Prostate gland (tissue), 2 donors: ENCODE data around the gene ERC2. TPM values are rescaled to one million over a fixed set of nuclear protein-coding genes. Genes with fewer than 3 reads are reported as not detected.

ENCODE experiments used
- DNase-seq: peaks from one replicate; pipeline ENCODE4 v3.0.0-alpha.2; 2019; ENCODE audit warnings: low spot score
- H3K27ac ChIP-seq, 2 donors: fragments of 200-600 bp; sonication (generic); 2 replicates each; pipeline ENCODE4 v1.5.1; 2017 to 2019
- H3K27me3 ChIP-seq: fragments of 200-600 bp; sonication (generic); replicated peaks from 2 replicates; pipeline ENCODE4 v1.5.1; 2019; ENCODE audit not compliant: insufficient read depth
- H3K36me3 ChIP-seq, 2 donors: fragments of 200-600 bp; sonication (generic); 1 replicate in 1 of 2; 2 replicates in 1 of 2; pipeline versions ENCODE4 v1.5.1 to v1.8.1; 2017 to 2019
- H3K4me1 ChIP-seq: fragments of 200-600 bp; sonication (generic); replicated peaks from 2 replicates; pipeline ENCODE4 v1.5.1; 2019
- H3K4me3 ChIP-seq, 2 donors: fragments of 200-600 bp; sonication (generic); 2 replicates each; pipeline ENCODE4 v1.5.1; 2017 to 2019
- H3K9me3 ChIP-seq: fragments of 200-600 bp; sonication (generic); 2 replicates; pipeline ENCODE4 v1.5.1; 2017
- POLR2A ChIP-seq: fragments of 450-650 bp; IDR thresholded peaks from one replicate; pipeline ENCODE4 v1.6.1; 2016; ENCODE audit warnings: antibody characterized with exemption, mild to moderate bottlenecking
- POLR2AphosphoS5 ChIP-seq: sonication (generic); formaldehyde crosslinking; IDR thresholded peaks from one replicate; pipeline ENCODE4 v1.6.1; 2017; ENCODE audit warnings: antibody characterized with exemption
- WGBS: methylation state at CpG from one replicate; pipeline ENCODE4 v1.1.5; 2018; 5-methylcytosine and 5-hydroxymethylcytosine counted together
- intact Hi-C: fragments of 100-400 bp; cut with DNase I; formaldehyde crosslinking; loops from one replicate; pipeline ENCODE4 v1.14.2; 2022
- total RNA-seq, 2 donors: library from RNA; depleted of rRNA; stranded (reverse); fragments of >200 nt; gene quantifications; one replicate each; pipeline ENCODE4 v1.1.0, GENCODE V29; 2016
- TF ChIP-seq, protein P1 (sequence below), 4 experiments: fragments of 200-600 bp in 2 of 4; fragments of 450-650 bp in 2 of 4; sonication (generic) in 2 of 4; IDR thresholded peaks; 1 replicate in 3 of 4; 2 replicates in 1 of 4; pipeline ENCODE4 v1.5.1; 2016 to 2019; ENCODE audit warnings: antibody characterized with exemption in 4 of 4, mild to moderate bottlenecking in 2 of 4, moderate library complexity in 2 of 4

The ERC2 gene
- total RNA-seq, 2 donors from 2014 or later: 1.0 to 2.7 TPM

DNA sequence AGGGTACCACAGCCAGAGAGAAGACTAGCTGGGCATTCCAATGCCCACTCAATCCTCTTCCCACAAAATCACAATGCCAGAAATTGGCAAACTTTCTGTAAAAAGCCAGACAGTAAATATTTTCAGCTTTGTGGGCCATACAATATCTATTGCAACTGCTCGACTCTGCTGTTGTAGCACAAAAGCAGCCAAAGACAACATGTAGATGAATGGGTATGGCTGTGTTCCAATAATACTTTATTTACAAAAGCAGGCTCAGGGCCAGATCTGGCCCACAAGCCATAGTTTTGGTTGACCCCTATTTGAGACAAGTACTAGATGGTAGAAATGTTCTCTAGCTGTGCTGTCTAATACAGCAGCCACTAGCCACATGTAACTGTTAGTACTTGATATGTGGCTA is 330.9 kb downstream of the ERC2 start:
- no peaks in the 10 kb centered on the region for H3K36me3 ChIP-seq
- TF ChIP-seq POLR2AphosphoS5 (no peak), POLR2A (no peak)
- TF ChIP-seq, protein P1, sequence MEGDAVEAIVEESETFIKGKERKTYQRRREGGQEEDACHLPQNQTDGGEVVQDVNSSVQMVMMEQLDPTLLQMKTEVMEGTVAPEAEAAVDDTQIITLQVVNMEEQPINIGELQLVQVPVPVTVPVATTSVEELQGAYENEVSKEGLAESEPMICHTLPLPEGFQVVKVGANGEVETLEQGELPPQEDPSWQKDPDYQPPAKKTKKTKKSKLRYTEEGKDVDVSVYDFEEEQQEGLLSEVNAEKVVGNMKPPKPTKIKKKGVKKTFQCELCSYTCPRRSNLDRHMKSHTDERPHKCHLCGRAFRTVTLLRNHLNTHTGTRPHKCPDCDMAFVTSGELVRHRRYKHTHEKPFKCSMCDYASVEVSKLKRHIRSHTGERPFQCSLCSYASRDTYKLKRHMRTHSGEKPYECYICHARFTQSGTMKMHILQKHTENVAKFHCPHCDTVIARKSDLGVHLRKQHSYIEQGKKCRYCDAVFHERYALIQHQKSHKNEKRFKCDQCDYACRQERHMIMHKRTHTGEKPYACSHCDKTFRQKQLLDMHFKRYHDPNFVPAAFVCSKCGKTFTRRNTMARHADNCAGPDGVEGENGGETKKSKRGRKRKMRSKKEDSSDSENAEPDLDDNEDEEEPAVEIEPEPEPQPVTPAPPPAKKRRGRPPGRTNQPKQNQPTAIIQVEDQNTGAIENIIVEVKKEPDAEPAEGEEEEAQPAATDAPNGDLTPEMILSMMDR (IDR thresholded peaks at IDR 0.05): no peak
- no peaks in the 10 kb centered on the region for H3K27me3 ChIP-seq
- no peak overlapping the region for H3K4me3 ChIP-seq
- WGBS: 24% methylated on average over 1 of the region's 1 CpG
- no peak overlapping the region for H3K27ac ChIP-seq
- no peaks in the 10 kb centered on the region for H3K9me3 ChIP-seq
- no peaks in the 10 kb centered on the region for H3K4me1 ChIP-seq
- intact Hi-C loops: no loop called here
- no peak for DNase-seq

DNA sequence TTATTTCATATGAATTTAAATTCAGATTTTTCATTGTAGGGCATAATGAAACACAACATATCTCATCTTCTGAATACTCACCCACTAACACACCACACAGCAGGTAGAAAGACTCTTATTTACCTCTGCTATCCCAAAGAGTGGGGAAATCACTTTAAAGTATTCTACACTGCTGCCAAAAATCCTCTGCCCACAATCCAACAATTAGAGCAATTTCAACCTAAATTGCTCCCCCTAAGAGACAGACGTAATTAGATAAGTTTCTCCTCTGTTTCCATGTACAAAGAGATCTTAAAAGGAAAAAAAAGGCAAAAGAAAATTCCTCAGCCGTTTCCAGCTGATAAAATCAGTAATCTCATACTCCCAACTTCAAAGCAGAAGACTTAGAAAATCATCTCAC is 331.8 kb downstream of the ERC2 start:
- H3K4me3 ChIP-seq: no peak overlapping the region
- WGBS: 18% methylated on average over 2 of the region's 2 CpGs
- H3K27me3 ChIP-seq: no peaks in the 10 kb centered on the region
- no peak overlapping the region for H3K27ac ChIP-seq
- no peaks in the 10 kb centered on the region for H3K9me3 ChIP-seq
- H3K36me3 ChIP-seq: no peaks in the 10 kb centered on the region
- no peak for TF ChIP-seq POLR2A
- TF ChIP-seq, protein P1 (IDR thresholded peaks at IDR 0.05): no peak
- no peak for TF ChIP-seq POLR2AphosphoS5
- intact Hi-C loops: no loop called here
- DNase-seq: no peak
- H3K4me1 ChIP-seq: no peaks in the 10 kb centered on the region

DNA sequence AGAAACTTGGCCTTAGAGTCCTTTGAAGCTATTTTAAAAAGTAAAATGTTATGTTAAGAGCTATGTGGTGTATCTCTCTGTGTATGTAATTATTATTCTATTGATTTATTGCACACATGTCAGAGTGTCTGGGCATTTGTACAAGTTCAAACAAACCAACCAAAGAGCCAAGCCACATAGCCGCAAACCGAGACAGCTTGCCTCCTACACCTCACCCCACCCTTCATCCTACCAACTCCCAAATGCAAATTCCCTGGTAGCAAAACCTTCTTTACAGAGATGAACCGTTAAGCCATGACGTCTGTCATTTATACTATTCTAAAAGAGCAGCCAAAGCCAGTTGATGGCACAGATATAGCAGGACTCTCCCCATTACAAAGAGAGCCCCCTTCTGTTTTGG is 332.3 kb downstream of the ERC2 start:
- DNase-seq: no peak
- Histone ChIP-seq H3K36me3 (no peaks in the 10 kb centered on the region), H3K4me1 (no peaks in the 10 kb centered on the region), H3K27me3 (no peaks in the 10 kb centered on the region), H3K4me3 (no peak overlapping the region), H3K27ac (no peak overlapping the region), H3K9me3 (no peaks in the 10 kb centered on the region)
- intact Hi-C loops: no loop called here
- TF ChIP-seq POLR2A (no peak), POLR2AphosphoS5 (no peak)
- TF ChIP-seq, protein P1 (IDR thresholded peaks at IDR 0.05): no peak
- WGBS: 43% methylated on average over 4 of the region's 4 CpGs

GRCh38 chr3:56133423-56133822 is 334.8 kb downstream of the ERC2 start:
- 91% methylated on average over 2 of the region's 2 CpGs for WGBS
- intact Hi-C loops: no loop called here
- no peaks in the 10 kb centered on the region for H3K4me1 ChIP-seq
- H3K4me3 ChIP-seq: no peak overlapping the region
- no peaks in the 10 kb centered on the region for H3K9me3 ChIP-seq
- H3K27ac ChIP-seq: no peak overlapping the region
- no peaks in the 10 kb centered on the region for H3K27me3 ChIP-seq
- no peaks in the 10 kb centered on the region for H3K36me3 ChIP-seq
- TF ChIP-seq POLR2A (no peak), POLR2AphosphoS5 (no peak)
- TF ChIP-seq, protein P1 (IDR thresholded peaks at IDR 0.05): no peak
- DNase-seq: no peak

DNA sequence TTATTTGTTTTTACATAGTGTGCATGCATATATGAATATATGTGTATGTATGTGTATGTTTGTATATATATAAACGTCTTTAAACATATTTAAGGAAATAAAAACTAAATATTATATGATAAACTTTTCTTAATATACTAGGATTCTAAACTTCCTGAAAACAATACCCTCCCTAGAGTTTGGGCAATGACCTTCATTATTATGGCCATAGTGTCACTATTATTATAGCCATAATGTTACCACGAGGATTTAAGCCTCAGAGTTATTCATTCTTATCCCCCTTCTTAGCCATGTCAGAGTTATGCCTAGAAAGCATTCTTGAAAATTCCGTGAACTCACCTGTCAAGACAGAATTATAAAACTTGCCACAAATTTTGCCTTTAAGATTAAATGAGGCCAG is 335.5 kb downstream of the ERC2 start:
- intact Hi-C loops: no loop called here
- H3K4me1 ChIP-seq: no peaks in the 10 kb centered on the region
- no peak overlapping the region for H3K27ac ChIP-seq
- H3K9me3 ChIP-seq: no peaks in the 10 kb centered on the region
- H3K36me3 ChIP-seq: no peaks in the 10 kb centered on the region
- no peak for TF ChIP-seq POLR2A
- TF ChIP-seq, protein P1 (IDR thresholded peaks at IDR 0.05): no peak
- no peak for TF ChIP-seq POLR2AphosphoS5
- 87% methylated on average over 3 of the region's 3 CpGs for WGBS
- no peak for DNase-seq
- no peak overlapping the region for H3K4me3 ChIP-seq
- H3K27me3 ChIP-seq: no peaks in the 10 kb centered on the region
